Esophagus squamous epithelium (tissue), 5 donors: ENCODE data around the gene PPIB. TPM values are rescaled to one million over a fixed set of nuclear protein-coding genes. Genes with fewer than 3 reads are reported as not detected.

Experiments used
- DNase-seq: peaks from one replicate; lab custom pipeline; 2025; lab: John Stamatoyannopoulos, UW
- H3K27ac ChIP-seq, 4 donors: fragments of 200-600 bp; sonication (generic); one replicate each; pipeline ENCODE4 v1.5.1; 2016 to 2019; ENCODE audit warnings: mild to moderate bottlenecking in 1 of 4
- H3K27me3 ChIP-seq, 4 donors: fragments of 200-600 bp; sonication (generic); 1 replicate in 3 of 4; 2 replicates in 1 of 4; pipeline versions ENCODE4 v1.5.1 to v1.6.0; 2017 to 2021; ENCODE audit warnings: antibody characterized with exemption in 1 of 4
- H3K36me3 ChIP-seq, 3 donors: fragments of 200-600 bp; sonication (generic); one replicate each; pipeline ENCODE4 v1.5.1; 2016 to 2019
- H3K4me1 ChIP-seq, 3 donors: fragments of 200-600 bp; sonication (generic); one replicate each; pipeline ENCODE4 v1.5.1; 2017 to 2019
- H3K4me3 ChIP-seq, 4 donors: fragments of 200-600 bp; sonication (generic); 1 replicate in 3 of 4; 2 replicates in 1 of 4; pipeline ENCODE4 v1.5.1; 2016 to 2019; ENCODE audit warnings: mild to moderate bottlenecking in 2 of 4, moderate library complexity in 1 of 4
- H3K9me3 ChIP-seq, 3 donors: fragments of 200-600 bp; sonication (generic); one replicate each; pipeline ENCODE4 v1.5.1; 2016 to 2019
- CTCF ChIP-seq, 6 experiments: fragments of 450-650 bp in 4 of 6; fragments of 200-600 bp in 2 of 6; sonication (generic) in 2 of 6; IDR thresholded peaks; one replicate each; pipeline ENCODE4 v1.5.1; 2016 to 2019; ENCODE audit warnings: antibody characterized with exemption in 6 of 6, mild to moderate bottlenecking in 4 of 6, moderate library complexity in 4 of 6
- POLR2A ChIP-seq, 4 donors: fragments of 450-650 bp; IDR thresholded peaks; one replicate each; pipeline ENCODE4 v1.6.1; 2017; ENCODE audit warnings: antibody characterized with exemption in 4 of 4, mild to moderate bottlenecking in 4 of 4, moderate library complexity in 3 of 4
- WGBS, 2 donors: methylation state at CpG; one replicate each; pipeline ENCODE4 v1.1.5; 2018; 5-methylcytosine and 5-hydroxymethylcytosine counted together
- intact Hi-C: fragments of 100-400 bp; cut with DNase I; formaldehyde crosslinking; loops from one replicate; pipeline ENCODE4 v1.15.0; 2022
- total RNA-seq, 4 donors: library from RNA; depleted of rRNA; stranded (reverse); fragments of >200 nt; gene quantifications; one replicate each; pipeline ENCODE4 v1.1.0, GENCODE V29; 2016
- donor health status: DM: yes; HTN: yes; CAD: no.

The PPIB gene
- total RNA-seq, 4 donors from 2014 or later: 246 to 363 (median 313) TPM

- H3K4me3 ChIP-seq: no peak overlapping the region
- H3K4me1 ChIP-seq: peaks cover 0 to 18% (median 6%) of the 10 kb centered on the region in 3 donors
- no peak overlapping the region for H3K27ac ChIP-seq
- 87 to 89% methylated on average over 7 to 9 of the region's 9 CpGs for WGBS, 2 donors
- H3K9me3 ChIP-seq: no peaks in the 10 kb centered on the region
- intact Hi-C loops: no loop called here
- TF ChIP-seq CTCF (IDR thresholded peaks at IDR 0.05) (no peak), POLR2A (IDR thresholded peaks at IDR 0.05) (no peak)
- no peak for DNase-seq
- no peaks in the 10 kb centered on the region for H3K27me3 ChIP-seq
- H3K36me3 ChIP-seq: peaks cover 0 to 80% (median 5%) of the 10 kb centered on the region in 3 donors
Measured at GRCh38 chr15:64185146-64185911, 22.5 kb upstream of the PPIB start.

- H3K9me3 ChIP-seq: no peaks in the 10 kb centered on the region
- H3K36me3 ChIP-seq: peaks cover 0 to 91% (median 11%) of the 10 kb centered on the region in 3 donors
- H3K27me3 ChIP-seq: no peaks in the 10 kb centered on the region
- H3K27ac ChIP-seq: no peak overlapping the region
- 87 to 88% methylated on average over 4 of the region's 4 CpGs for WGBS, 2 donors
- no peak for DNase-seq
- no peak overlapping the region for H3K4me3 ChIP-seq
- intact Hi-C loops: no loop called here
- H3K4me1 ChIP-seq: peaks cover 0 to 9% (median 2%) of the 10 kb centered on the region in 3 donors
- no peak for TF ChIP-seq CTCF (IDR thresholded peaks at IDR 0.05)
- no peak for TF ChIP-seq POLR2A (IDR thresholded peaks at IDR 0.05)
Measured at GRCh38 chr15:64182859-64183370, 20.1 kb upstream of the PPIB start.

GRCh38 chr15:64180235-64180824, 17.5 kb upstream of the PPIB start:
- peaks cover 0 to 96% (median 11%) of the 10 kb centered on the region in 3 donors for H3K36me3 ChIP-seq
- no peaks in the 10 kb centered on the region for H3K27me3 ChIP-seq
- H3K4me1 ChIP-seq: no peaks in the 10 kb centered on the region
- no peak overlapping the region for H3K27ac ChIP-seq
- WGBS, 2 donors: 66 to 76% methylated on average over 8 of the region's 8 CpGs
- DNase-seq: no peak
- no peaks in the 10 kb centered on the region for H3K9me3 ChIP-seq
- TF ChIP-seq CTCF (IDR thresholded peaks at IDR 0.05) (no peak), POLR2A (IDR thresholded peaks at IDR 0.05) (no peak)
- H3K4me3 ChIP-seq: no peak overlapping the region
- intact Hi-C loops: no loop called here

- Histone ChIP-seq H3K27me3 (no peaks in the 10 kb centered on the region), H3K4me1 (peaks cover 11 to 23% (median 18%) of the 10 kb centered on the region in 3 donors), H3K4me3 (no peak overlapping the region), H3K36me3 (peaks cover 0 to 23% (median 4%) of the 10 kb centered on the region in 3 donors), H3K27ac (no peak overlapping the region), H3K9me3 (no peaks in the 10 kb centered on the region)
- intact Hi-C loops: loop anchor here (10.0 kb wide), 1 partner anchor 219 kb away; the partner anchor contains the start of genes PCLAF and TRIP4
- DNase-seq: no peak
- TF ChIP-seq POLR2A (IDR thresholded peaks at IDR 0.05) (no peak), CTCF (IDR thresholded peaks at IDR 0.05) (no peak)
- 88 to 95% methylated on average over 5 of the region's 5 CpGs for WGBS, 2 donors
Measured at GRCh38 chr15:64166102-64166890, 3.5 kb upstream of the PPIB start.
